Measurements from ENCODE around the gene PDPK1.
"Not testable (repeated sequence)": the region's sequence is repeated elsewhere in the genome, so short reads cannot be mapped to it uniquely, and the experiment has no call there.

Gene PDPK1

GRCh38 chr16:2540912-2541311 is 3.1 kb downstream of the PDPK1 start:
- not testable (repeated sequence) for DNase-seq (ENCODE audit: low read depth in 2 of 2)

GRCh38 chr16:2541409-2541808 is 3.6 kb downstream of the PDPK1 start:
- not testable (repeated sequence) for DNase-seq (ENCODE audit: low read depth in 2 of 2)

GRCh38 chr16:2543771-2544170 is 6.0 kb downstream of the PDPK1 start:
- DNase-seq (ENCODE audit: low read depth in 2 of 2), result not testable (repeated sequence)

- not testable (repeated sequence) for DNase-seq (ENCODE audit: low read depth in 2 of 2)
These were observed 12.6 kb downstream of the PDPK1 start for GRCh38 chr16:2550283-2550878.

GRCh38 chr16:2551420-2551889 is 13.6 kb downstream of the PDPK1 start:
- not testable (repeated sequence) for DNase-seq (ENCODE audit: low read depth in 2 of 2)

- DNase-seq (ENCODE audit: low read depth in 2 of 2), result not testable (repeated sequence)
These were observed 17.0 kb downstream of the PDPK1 start for GRCh38 chr16:2554709-2555425.

- not testable (repeated sequence) for DNase-seq (ENCODE audit: low read depth in 2 of 2)
These were observed 19.3 kb downstream of the PDPK1 start for GRCh38 chr16:2557150-2557549.

GRCh38 chr16:2560131-2560797 is 22.4 kb downstream of the PDPK1 start:
- DNase-seq (ENCODE audit: low read depth in 2 of 2), result not testable (repeated sequence)

- DNase-seq (ENCODE audit: low read depth in 2 of 2), result not testable (repeated sequence)
These were observed 22.9 kb downstream of the PDPK1 start for GRCh38 chr16:2560798-2561133.

- not testable (repeated sequence) for DNase-seq (ENCODE audit: low read depth in 2 of 2)
These were observed 29.7 kb downstream of the PDPK1 start for GRCh38 chr16:2567506-2567905.

GRCh38 chr16:2568573-2568972 is 30.8 kb downstream of the PDPK1 start:
- not testable (repeated sequence) for DNase-seq (ENCODE audit: low read depth in 2 of 2)

- not testable (repeated sequence) for DNase-seq (ENCODE audit: low read depth in 2 of 2)
These were observed 34.9 kb downstream of the PDPK1 start for GRCh38 chr16:2572704-2573103.

GRCh38 chr16:2575839-2576238 is 38.0 kb downstream of the PDPK1 start:
- DNase-seq (ENCODE audit: low read depth in 2 of 2), result not testable (repeated sequence)

- not testable (repeated sequence) for DNase-seq (ENCODE audit: low read depth in 2 of 2)
These were observed 39.2 kb downstream of the PDPK1 start for GRCh38 chr16:2577044-2577443.

- not testable (repeated sequence) for DNase-seq (ENCODE audit: low read depth in 2 of 2)
These were observed 41.1 kb downstream of the PDPK1 start for GRCh38 chr16:2578905-2579304.

- DNase-seq (ENCODE audit: low read depth in 2 of 2), result not testable (repeated sequence)
These were observed 42.3 kb downstream of the PDPK1 start for GRCh38 chr16:2580143-2580542.

GRCh38 chr16:2580818-2581217 is 43.0 kb downstream of the PDPK1 start:
- not testable (repeated sequence) for DNase-seq (ENCODE audit: low read depth in 2 of 2)

- no peak for DNase-seq (ENCODE audit: low read depth in 2 of 2)
These were observed 47.2 kb downstream of the PDPK1 start for GRCh38 chr16:2584729-2585650.

GRCh38 chr16:2585651-2586081 is 47.8 kb downstream of the PDPK1 start:
- DNase-seq (ENCODE audit: low read depth in 2 of 2), result no peak

- DNase-seq (ENCODE audit: low read depth in 2 of 2), result no peak
These were observed 48.4 kb downstream of the PDPK1 start for GRCh38 chr16:2586241-2586640.

GRCh38 chr16:2586901-2587480 is 49.2 kb downstream of the PDPK1 start:
- no peak for DNase-seq (ENCODE audit: low read depth in 2 of 2)
